GM03348 (cell line): ENCODE data around the gene DNAI7.

Experiments used
- DNase-seq: peaks from one replicate; pipeline ENCODE4 v3.0.0; 2012; ENCODE audit warnings: low spot score

DNAI7 gene

GRCh38 chr12:25100194-25101091, 94.5 kb downstream of the DNAI7 start:
- DNase-seq, result no peak

GRCh38 chr12:25099010-25099409, 96.0 kb downstream of the DNAI7 start:
- DNase-seq, result no peak

GRCh38 chr12:25089738-25090137, 105.2 kb downstream of the DNAI7 start:
- DNase-seq, result no peak

GRCh38 chr12:25087596-25087995, 107.4 kb downstream of the DNAI7 start:
- DNase-seq, result no peak

GRCh38 chr12:25084816-25085215, 110.1 kb downstream of the DNAI7 start:
- no peak for DNase-seq

GRCh38 chr12:25083211-25083610, 111.7 kb downstream of the DNAI7 start:
- no peak for DNase-seq

- no peak for DNase-seq
Measured at GRCh38 chr12:25082628-25083027, 112.3 kb downstream of the DNAI7 start.

- DNase-seq, result no peak
Measured at GRCh38 chr12:25079393-25079792, 115.6 kb downstream of the DNAI7 start.

GRCh38 chr12:25074954-25075353, 120.0 kb downstream of the DNAI7 start:
- no peak for DNase-seq

- no peak for DNase-seq
Measured at GRCh38 chr12:25074113-25074512, 120.8 kb downstream of the DNAI7 start.

- no peak for DNase-seq
Measured at GRCh38 chr12:25072906-25073650, 121.9 kb downstream of the DNAI7 start.

GRCh38 chr12:25071366-25071765, 123.6 kb downstream of the DNAI7 start:
- no peak for DNase-seq

GRCh38 chr12:25069224-25069623, 125.7 kb downstream of the DNAI7 start:
- peak; percentile 4 for DNase-seq

GRCh38 chr12:25065035-25065434, 129.9 kb downstream of the DNAI7 start:
- DNase-seq, result no peak

GRCh38 chr12:25063873-25064628, 130.9 kb downstream of the DNAI7 start:
- DNase-seq, result no peak

- DNase-seq, result no peak
Measured at GRCh38 chr12:25058658-25059058, 136.3 kb downstream of the DNAI7 start.
